Heart right ventricle (tissue), 16 donors: ENCODE measurements around the gene DOCK3. TPM values are rescaled to one million over a fixed set of nuclear protein-coding genes. Genes with fewer than 3 reads are reported as not detected.

ENCODE experiments used
- ATAC-seq, 8 donors: fragments of 200-7000 bp; cut with Tn5 transposase; one replicate each; pipeline ENCODE4 v1.9.1; 2020; ENCODE audit warnings: mild to moderate bottlenecking in 8 of 8, moderate library complexity in 8 of 8, moderate number of reproducible peaks in 1 of 8
- DNase-seq, 2 donors: peaks; one replicate each; pipeline ENCODE4 v3.0.0-alpha.2; 2020
- H3K27ac ChIP-seq, 10 donors: fragments of 200-600 bp; sonication (generic) in 2 of 10; one replicate each; pipeline versions ENCODE4 v1.5.0 to v1.8.0; 2020 to 2022; ENCODE audit warnings: mild to moderate bottlenecking in 3 of 10
- H3K27me3 ChIP-seq, 7 donors: fragments of 200-600 bp; one replicate each; pipeline ENCODE4 v1.8.0; 2021 to 2022; ENCODE audit warnings: mild to moderate bottlenecking in 2 of 7
- H3K36me3 ChIP-seq, 9 donors: fragments of 200-600 bp; sonication (generic) in 1 of 9; one replicate each; pipeline versions ENCODE4 v1.5.0 to v1.8.0; 2020 to 2022; ENCODE audit warnings: mild to moderate bottlenecking in 2 of 9
- H3K4me1 ChIP-seq, 9 donors: fragments of 200-600 bp; sonication (generic) in 1 of 9; one replicate each; pipeline versions ENCODE4 v1.5.0 to v1.8.0; 2020 to 2022; ENCODE audit warnings: mild to moderate bottlenecking in 4 of 9
- H3K4me3 ChIP-seq, 10 donors: fragments of 200-600 bp; sonication (generic) in 2 of 10; one replicate each; pipeline versions ENCODE4 v1.5.0 to v1.8.0; 2020 to 2022; ENCODE audit warnings: mild to moderate bottlenecking in 7 of 10, moderate library complexity in 2 of 10
- H3K9me3 ChIP-seq, 11 donors: fragments of 200-600 bp in 10 of 11; sonication (generic) in 2 of 11; one replicate each; pipeline versions ENCODE4 v1.5.0 to v1.8.0; 2013 to 2022; ENCODE audit warnings: mild to moderate bottlenecking in 2 of 11, control low read depth in 1 of 11, moderate library complexity in 1 of 11
- CTCF ChIP-seq, 9 donors: fragments of 200-600 bp; sonication (generic) in 2 of 9; IDR thresholded peaks; one replicate each; pipeline versions ENCODE4 v1.5.0 to v1.8.0; 2021 to 2022; ENCODE audit warnings: antibody characterized with exemption in 9 of 9, mild to moderate bottlenecking in 5 of 9, moderate library complexity in 1 of 9
- whole genome bisulfite sequencing, 2 donors: extraction: QIAGEN DNeasy Blood & Tissue Kit; methylation state at CpG; one replicate each; pipeline ENCODE4 v1.1.7; 2013; ENCODE audit warnings: inconsistent platforms in 1 of 2; 5-methylcytosine and 5-hydroxymethylcytosine counted together
- intact Hi-C, 10 donors: fragments of 100-400 bp; cut with DNase I; formaldehyde crosslinking; loops; one replicate each; pipeline versions ENCODE4 v1.11.1 to v1.14.2; 2022
- polyA plus RNA-seq, 2 donors: library from polyadenylated mRNA; stranded (reverse); fragments of 200-250 nt; gene quantifications; one replicate each; pipeline ENCODE4 v1.2.3, GENCODE V29; 2013
- total RNA-seq, 10 donors: library from RNA; stranded (reverse); fragmentation: NEBNext Ultra II Directional in 3 of 10; extraction: Animal tissue kit (Norgen Biotek cat#: 25700) in 3 of 10; gene quantifications; one replicate each; pipeline versions ENCODE4 v1.2.1 to v1.2.4, GENCODE V29; 2021 to 2023
- donor health status: Arrhythmogenic right ventricular cardiomyopathy.
- donor health status: ischemic (EF 13 %, LVEDD 7.1; RV severe dilation, severe dysfunction).
- donor health status: healthy with polysubstance abuse.
- donor health status: DM: no; HTN: yes; CAD: no.
- donor health status: DM: no; HTN: no; CAD: no.
- donor health status: ischemic (EF 25% LVEDD 6.9; RV normal size, moderate dysfunction).
- donor health status: ischemic (EF 25% LVEDD 5.7; RV mildly dilated, moderate dysfunction).
- donor health status: healthy.
- donor health status: DM: yes; HTN: yes; CAD: no.
- donor health status: Ischemic cardiomyopathy.
- donor health status: ischemic (EF 35%, LVEDD 5.7; RV mildly dilated, moderate dysfunction).
- donor health status: nonischemic (EF 11% LVEDD 7.7; RV severe dilation, severe dysfunction).
- donor health status: DM: yes; HTN: yes; CAD: no.
- donor health status: PGD.
- donor health status: ischemic (EF 29% LVEDD 5.4; RV normal size, mild dysfunction).
- donor health status: nonischemic (EF 23%, LVEDD 6.1; RV moderate dilation, normal function).

DOCK3 gene
- total and polyA plus RNA-seq, 12 donors: 1.2 to 6.6 (median 4.7) TPM

DNA sequence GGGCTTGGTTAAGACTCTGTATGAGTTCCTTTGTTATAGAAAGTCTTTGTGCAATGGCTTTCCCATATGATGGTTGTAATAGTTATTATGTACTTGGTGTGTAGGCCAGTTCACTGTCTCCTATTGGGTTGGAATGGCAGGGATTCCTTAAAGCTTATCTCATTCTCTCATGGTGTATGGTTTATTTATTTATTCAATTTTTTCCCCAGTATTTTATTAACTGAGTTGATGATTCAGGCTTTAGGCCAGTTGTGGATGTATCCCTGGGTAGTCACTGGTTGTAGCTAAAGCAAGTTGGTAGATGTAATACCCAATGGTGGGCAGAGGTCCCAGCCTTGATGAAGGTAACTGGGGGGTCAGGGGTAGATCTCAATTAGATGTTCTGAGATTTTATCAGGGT lies 349.4 kb downstream of the DOCK3 start:
- H3K27ac ChIP-seq: peak overlapping the region in 1 of 10 donors; percentile 71
- no peak for DNase-seq
- ATAC-seq: no peak
- peaks cover 0 to 14% (median 0%) of the 10 kb centered on the region in 11 donors for H3K9me3 ChIP-seq
- H3K4me3 ChIP-seq: no peak overlapping the region
- no peaks in the 10 kb centered on the region for H3K4me1 ChIP-seq
- TF ChIP-seq CTCF (IDR thresholded peaks at IDR 0.05): no peak
- no peaks in the 10 kb centered on the region for H3K27me3 ChIP-seq
- no peaks in the 10 kb centered on the region for H3K36me3 ChIP-seq
- intact Hi-C loops: no loop called here

DNA sequence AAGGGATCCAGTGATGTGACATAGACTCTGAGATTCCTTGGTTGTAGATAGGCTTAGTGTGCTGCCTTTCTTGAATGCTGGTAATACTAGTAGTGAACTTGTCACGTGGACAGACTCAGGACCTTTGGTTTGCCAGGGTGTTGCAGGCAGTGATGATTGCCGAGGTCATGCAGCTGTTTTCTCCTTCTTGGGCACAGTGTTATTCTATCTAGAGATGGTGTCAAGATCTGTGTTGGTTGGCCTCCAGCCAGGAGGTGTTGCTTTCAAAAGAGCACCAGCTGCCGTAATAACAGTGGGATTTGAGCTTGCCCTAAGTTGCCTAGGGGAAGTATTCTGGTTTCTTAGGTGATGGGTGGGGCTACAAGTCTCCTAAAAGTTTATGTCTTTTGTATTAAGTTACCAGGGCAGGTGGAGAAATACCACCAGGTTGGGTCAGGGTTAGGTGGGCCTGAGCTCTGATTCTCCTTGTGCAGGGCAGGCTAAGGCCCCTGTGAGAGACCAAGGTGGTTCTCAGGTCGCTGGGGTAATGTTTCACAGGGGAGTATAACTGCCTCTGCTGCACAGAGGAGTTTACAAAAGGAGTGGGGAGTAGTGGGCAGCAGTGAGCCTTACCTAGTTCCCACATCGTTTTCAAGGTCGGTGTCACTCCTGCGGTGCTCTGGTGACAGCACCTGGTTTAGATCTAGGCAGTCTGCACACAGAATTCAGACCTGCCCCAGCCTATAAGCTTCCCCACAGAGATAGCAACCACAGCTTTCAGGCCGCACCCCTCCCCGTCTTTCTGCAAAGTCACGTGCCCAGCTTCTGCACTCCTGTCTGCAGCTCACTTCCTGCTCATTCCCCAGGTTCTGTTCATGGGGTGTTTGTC lies 350.3 kb downstream of the DOCK3 start:
- Histone ChIP-seq H3K27me3 (no peaks in the 10 kb centered on the region), H3K4me1 (no peaks in the 10 kb centered on the region), H3K36me3 (no peaks in the 10 kb centered on the region), H3K4me3 (no peak overlapping the region), H3K9me3 (peaks cover 0 to 13% (median 0%) of the 10 kb centered on the region in 11 donors), H3K27ac (peak overlapping the region in 1 of 10 donors; percentile 71)
- intact Hi-C loops: no loop called here
- DNase-seq (no peak), ATAC-seq (peak in 6 of 8 donors; percentile 23 to 58 (median 48))
- TF ChIP-seq CTCF (IDR thresholded peaks at IDR 0.05): no peak
- 28 to 29% methylated on average over 10 of the region's 10 CpGs for WGBS, 2 donors

- no peak overlapping the region for H3K4me3 ChIP-seq
- no peak for ATAC-seq
- TF ChIP-seq CTCF (IDR thresholded peaks at IDR 0.05): no peak
- 64 to 70% methylated on average over 3 of the region's 3 CpGs for WGBS, 2 donors
- DNase-seq: no peak
- H3K27ac ChIP-seq: no peak overlapping the region
- H3K36me3 ChIP-seq: no peaks in the 10 kb centered on the region
- no peaks in the 10 kb centered on the region for H3K4me1 ChIP-seq
- intact Hi-C loops: no loop called here
- no peaks in the 10 kb centered on the region for H3K9me3 ChIP-seq
- H3K27me3 ChIP-seq: no peaks in the 10 kb centered on the region
Observed at GRCh38 chr3:51031666-51032065, 356.9 kb downstream of the DOCK3 start.

DNA sequence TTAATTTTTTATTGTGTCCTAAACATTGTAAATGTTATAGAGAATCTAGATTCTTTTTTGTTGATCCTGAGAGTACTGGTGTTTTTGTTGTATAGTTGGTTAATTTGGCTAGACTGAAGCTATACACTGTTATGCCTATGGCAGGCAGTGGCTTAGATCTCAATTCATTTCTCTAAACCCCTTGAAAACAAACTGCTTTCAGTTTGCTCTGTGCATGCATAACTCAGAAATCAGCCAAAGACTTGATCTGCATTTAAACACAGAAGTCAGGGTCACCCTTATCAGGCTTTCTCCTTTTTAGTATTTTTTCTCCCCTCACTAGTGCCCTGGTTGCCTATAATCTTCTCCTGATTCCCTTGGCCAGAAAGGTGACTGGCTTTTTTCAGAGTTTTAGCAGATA lies 360.9 kb downstream of the DOCK3 start:
- ATAC-seq: no peak
- no peak for DNase-seq
- Histone ChIP-seq H3K27me3 (no peaks in the 10 kb centered on the region), H3K36me3 (no peaks in the 10 kb centered on the region), H3K9me3 (no peaks in the 10 kb centered on the region), H3K4me3 (no peak overlapping the region), H3K27ac (no peak overlapping the region), H3K4me1 (no peaks in the 10 kb centered on the region)
- TF ChIP-seq CTCF (IDR thresholded peaks at IDR 0.05): no peak
- intact Hi-C loops: no loop called here
